OCI-M2 (cell line): ENCODE measurements around the gene PNRC1.
"Not testable (repeated sequence)": the region's sequence is repeated elsewhere in the genome, so short reads cannot be mapped to it uniquely, and the experiment has no call there.

Experiments
- DNase-seq: peaks from one replicate; lab custom pipeline; 2025; ENCODE audit not compliant: unreplicated experiment; lab: John Stamatoyannopoulos, UW

Gene PNRC1

DNA sequence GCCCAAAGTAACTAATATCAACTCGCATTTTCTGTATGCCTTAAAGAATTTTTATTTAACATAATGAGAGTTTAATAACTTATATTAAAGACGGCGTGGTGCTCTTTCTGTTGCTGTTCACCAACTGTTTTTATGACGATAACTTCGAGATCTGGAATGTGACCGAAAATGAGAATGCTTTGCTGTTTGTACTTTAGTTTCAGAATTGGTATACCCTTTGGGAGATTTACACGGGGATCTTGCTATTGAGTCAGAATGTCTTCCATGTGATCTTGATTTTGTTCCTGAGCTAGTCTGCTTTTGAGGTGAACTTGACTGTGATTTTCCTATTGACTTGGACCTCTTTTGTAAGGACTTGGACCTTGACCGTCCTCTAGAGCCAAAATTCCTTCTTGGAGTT, 17.9 kb downstream of the PNRC1 start:
- DNase-seq: no peak

DNA sequence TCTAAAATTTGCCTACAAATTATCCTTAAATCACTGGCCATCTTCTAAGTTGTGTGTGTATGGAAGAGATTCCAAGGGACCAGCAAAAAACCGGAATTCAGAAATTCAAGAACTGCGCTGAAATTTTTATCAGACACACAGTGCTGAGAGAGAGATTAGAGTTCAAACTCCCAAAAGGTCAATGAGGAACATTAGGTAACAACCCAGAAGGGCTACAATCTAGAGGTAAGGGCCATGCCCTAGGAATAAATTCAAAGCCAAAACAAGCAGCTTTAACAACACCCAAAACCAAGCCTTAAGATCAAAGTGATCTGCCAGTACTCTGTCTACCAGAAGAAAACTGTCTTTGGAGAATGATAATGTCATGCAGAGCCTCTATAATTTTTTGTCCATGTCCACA, 19.6 kb downstream of the PNRC1 start:
- no peak for DNase-seq

DNA sequence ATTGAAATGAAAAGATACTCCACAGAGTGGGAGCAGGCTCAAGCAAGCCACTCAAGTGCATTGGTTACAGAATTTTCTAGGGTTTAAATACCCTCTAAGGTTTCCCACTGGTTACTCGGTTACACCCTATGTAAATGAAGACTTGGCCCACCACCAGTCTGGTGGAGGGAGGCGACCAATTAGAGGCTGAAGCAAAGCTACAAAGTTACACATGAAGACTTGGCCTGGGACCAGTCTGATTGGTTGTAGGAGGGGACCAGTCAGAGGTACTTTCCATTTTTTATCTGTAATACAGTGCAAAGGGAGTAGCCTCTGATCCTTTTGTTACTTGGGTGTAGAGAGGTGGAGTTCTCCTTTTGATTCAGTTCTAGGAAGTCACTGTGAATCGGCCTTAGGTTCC, 29.7 kb downstream of the PNRC1 start:
- DNase-seq: no peak

DNA sequence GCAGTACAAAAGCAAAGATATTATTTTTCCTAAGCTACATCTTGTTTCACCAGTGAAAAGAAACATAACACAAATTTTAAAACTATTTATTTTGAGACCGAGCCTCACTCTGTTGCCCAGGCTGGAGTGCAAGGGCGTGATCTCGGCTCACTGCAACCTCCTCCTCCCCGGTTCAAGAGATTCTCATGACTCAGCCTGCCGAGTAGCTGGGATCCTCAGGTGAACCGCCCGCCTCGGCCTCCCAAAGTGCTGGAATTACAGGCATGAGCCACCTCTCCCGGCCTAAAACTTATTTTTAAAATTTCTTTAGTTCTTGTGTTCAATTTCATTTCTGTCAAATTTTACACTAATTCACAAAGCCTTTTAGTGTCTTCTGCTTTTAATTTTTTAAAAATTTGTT, 31.4 kb downstream of the PNRC1 start:
- DNase-seq: no peak

DNA sequence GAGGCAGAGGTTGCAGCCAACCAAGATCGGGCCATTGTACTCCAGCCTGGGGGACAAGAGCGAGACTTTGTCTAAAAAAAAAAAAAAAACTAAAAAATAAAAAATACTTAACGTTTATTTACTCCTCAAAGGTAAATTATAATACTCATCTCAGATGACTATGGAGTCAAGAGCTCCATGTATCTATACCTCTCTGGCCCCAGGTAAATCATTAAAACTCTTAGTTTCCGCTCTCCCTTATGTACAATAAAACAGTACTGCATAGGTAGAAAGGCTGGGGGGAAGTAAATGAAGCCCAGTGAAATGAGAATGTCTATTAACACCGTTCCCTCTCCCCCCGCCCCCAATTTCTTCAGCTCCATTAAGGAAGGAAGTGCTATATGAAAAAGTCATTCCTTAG, 36.2 kb downstream of the PNRC1 start:
- DNase-seq: no peak

DNA sequence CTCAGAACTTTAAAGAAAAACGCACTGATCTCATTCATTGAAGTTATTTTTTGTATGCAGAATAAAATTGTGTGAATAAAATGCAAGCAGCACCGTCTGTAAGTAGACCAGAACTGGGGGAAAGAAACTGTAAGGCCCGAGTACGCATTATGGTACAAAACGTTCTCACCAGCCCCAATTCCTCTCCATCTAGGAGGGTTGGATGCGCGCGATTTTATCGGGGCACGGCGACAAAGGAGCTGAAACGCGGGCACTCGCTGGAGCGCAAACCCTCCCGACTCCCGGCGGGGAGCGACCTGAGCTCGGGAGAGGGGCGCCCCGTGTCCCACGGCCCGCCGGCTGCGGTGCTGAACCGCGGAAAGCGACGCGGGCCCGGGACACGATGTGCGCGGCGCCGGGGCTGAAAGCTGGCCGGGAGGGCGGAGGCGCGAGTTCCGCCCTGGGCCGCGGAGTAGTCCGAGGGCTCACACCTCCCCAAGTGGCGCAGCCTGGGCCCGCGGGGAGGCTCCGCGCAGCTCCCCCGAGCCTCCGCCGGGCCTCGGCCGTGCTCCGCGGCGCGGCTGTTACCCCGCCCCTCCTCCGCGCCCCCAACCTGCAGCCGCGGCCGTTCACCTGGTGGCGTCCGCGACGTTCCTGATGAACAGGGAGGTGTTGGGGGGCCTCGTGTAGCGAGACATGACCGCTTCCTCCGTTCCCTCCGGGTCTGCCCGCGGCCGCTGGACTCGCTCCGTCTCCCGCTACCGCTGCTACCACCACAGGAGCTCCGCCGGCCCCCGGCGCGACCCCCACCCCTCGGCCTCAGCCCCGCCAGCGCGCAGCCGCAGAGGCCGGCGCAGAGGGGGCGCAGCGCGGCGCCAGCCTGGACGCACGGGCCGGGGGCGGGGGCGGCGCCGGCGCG, 36.9 kb downstream of the PNRC1 start, which contains the start of gene SRSF12:
SRSF12 (minus strand) TSS at position 861 of the 898 bp plus-strand sequence; CDS start at position 677, 184 bp downstream.
- DNase-seq: no peak

DNA sequence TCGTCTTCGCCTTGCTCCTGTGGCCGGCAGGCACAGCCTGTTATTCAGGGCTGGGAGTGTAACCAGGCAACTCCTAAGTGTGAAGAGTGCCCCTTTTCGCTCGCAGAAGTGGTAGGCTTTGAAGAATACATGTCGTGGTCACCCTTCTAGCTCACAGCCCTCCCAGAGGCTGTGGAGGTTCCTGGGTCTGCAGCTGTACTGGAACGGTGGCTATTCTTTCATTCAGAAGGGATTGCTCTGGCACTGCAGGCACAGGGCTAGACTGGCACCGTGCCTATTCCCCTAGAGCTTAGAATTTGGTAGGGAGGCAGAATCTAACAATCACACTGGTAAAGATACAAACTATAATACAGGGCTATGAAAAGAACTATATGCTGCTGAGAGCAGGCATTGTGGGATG, 38.4 kb downstream of the PNRC1 start:
- no peak for DNase-seq

DNA sequence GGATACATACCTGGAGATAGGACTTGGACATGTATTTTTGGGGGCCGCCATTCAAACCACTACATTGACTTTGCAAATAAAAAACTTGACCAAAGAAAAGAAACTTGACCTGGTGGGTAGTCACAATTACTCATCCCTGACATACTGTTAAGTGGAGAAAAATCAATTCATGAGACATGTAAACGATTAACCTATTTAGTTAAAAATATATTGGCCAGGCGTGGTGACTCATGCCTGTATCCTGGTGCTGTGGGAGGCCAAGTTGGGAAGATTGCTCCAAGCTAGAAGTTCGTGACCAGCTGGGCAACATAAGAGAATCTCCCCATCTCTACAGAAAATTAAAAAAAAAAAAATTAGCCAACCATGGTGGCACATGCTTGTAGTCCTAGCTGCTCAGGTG, 39.8 kb downstream of the PNRC1 start:
- no peak for DNase-seq

DNA sequence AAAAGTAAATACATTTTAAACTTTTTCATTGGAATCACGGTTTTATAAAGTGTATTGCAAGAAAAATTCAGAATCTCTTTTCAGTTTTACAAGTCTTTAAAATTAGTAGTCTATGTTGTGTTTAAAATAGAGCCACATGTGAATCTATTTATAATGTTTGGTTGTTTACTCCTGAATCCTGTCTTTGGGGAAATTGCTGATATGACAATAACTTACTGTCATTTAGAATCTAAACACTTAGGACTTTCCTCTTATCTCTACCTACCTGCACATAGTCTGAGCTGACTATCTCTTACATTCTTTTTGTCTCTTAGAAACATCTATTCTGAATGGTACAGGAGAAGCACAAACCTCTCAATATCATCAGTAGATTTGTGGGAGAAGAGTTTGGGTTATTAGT, 41.4 kb downstream of the PNRC1 start:
- DNase-seq: no peak

DNA sequence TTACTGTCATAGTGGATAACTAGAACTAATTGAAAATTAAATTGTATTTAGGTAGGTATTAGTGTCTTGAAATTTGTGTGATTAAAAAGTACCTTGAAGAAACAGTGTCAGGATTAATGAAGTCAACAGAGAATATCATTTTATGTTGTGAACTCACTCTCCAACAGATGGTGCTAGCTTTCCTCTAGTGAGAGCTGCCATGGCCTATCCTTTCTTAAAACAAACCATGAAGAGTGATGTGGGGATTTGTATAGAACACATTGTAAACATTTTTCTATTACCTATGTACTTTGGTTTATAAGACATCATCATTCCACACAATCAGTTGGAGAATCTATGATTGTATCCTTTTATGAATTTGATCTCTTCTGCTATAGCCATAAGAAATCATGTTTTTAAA, 42.1 kb downstream of the PNRC1 start:
- no peak for DNase-seq

DNA sequence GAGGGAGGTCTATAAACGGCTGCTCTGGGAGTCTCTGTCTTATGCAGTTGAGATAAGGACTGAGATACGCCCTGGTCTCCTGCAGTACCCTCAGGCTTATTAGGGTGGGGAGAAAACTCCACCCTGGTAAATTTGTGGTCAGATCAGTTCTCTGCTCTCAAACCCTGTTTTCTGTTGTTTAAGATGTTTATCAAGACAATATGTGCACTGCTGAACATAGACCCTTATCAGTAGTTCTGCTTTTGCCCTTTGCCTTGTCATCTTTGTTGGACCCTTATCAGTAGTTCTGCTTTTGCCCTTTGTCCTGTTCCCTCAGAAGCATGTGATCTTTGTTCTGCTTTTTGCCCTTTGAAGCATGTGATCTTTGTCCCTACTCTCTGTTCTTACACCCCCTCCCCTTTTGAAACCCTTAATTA, 47.7 kb downstream of the PNRC1 start:
- not testable (repeated sequence) for DNase-seq

DNA sequence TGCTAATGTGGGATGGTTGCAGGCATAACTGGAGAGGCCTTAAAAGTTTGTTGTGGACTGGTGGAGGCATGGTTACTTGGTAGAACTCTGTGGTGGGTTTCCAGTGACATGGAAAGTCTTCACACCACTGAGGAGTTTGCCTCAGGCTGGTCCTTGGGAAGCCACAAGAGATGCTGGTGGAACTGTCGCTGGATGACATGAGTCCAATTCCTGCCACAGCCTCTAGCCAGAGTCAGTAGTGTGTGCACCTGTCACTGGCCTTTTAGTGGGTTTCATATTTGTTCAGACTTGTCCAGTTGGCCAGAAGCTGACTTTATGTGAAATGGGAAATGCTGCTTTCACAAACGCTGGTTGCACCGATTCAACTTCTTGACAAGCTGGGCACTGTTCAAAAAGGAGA, 51.0 kb downstream of the PNRC1 start:
- no peak for DNase-seq

DNA sequence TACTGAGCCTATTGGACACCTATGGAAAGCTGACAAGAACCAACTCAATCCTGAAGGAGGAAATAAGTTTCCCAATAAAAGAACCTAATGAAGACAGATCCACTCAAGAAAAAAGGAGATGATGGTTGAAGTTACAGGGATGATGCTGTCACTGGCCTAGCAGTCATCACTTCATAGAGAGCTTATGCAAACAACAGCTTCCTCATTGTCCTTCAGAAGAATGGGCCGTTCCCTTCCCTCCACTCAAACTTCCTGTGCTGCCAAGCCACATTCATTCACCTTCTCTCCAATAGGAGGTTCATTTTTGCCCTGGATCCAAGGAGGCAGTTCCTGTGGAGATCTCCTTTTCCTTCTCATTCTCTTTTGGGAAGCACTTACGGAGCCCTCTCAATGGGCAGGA, 51.5 kb downstream of the PNRC1 start:
- no peak for DNase-seq

DNA sequence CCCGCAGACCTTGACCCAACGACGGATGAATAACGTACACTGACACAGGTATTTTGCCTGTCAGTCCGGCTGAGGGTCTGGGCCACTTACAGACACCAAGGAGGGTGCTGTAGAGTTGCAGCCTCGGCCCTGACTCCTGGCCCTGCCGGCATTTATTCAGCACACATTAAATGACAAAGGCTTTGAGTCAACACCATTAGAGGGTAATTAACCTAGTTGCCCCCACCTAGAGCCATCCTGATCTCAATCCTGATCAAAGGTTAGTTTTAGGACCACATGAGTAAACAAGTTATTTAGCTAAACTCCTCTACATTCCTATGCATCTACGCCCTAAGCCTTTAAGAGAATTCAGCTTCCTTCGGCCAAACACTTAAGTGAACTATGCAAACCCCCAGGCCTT, 53.4 kb downstream of the PNRC1 start:
- no peak for DNase-seq

DNA sequence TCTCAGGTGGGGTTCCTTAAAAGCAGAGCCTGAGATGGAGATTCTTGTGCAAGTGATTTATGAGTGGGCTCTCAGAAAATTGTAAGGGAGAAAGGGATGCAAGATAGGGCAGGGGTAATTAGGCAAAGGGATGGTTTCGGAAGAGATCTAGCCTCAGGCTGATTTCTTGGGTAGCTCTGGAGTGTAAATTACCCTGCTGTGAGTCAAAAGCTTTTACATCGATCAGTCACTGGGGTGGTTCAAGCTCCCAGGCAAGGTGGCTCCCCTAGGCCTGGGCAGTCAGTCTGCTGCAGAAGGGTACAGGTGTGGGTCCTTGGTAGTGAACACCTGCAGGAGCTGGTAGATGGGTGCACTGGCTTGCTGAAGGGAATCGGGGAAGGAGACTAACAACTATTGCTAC, 54.2 kb downstream of the PNRC1 start:
- DNase-seq: no peak
